Stimulated activated CD4-positive, alpha-beta T cell treated with anti-CD3 and anti-CD28 coated beads, Interleukin-1b, Interleukin-23, amount 100 ng/mL, for 1 hour (primary cell): ENCODE data around the gene TGFA.

Experiments
- DNase-seq, 2 donors: peaks; one replicate each; pipeline ENCODE4 v3.0.0-alpha.2; 2020; ENCODE audit warnings: low read depth in 2 of 2

Gene TGFA

DNA sequence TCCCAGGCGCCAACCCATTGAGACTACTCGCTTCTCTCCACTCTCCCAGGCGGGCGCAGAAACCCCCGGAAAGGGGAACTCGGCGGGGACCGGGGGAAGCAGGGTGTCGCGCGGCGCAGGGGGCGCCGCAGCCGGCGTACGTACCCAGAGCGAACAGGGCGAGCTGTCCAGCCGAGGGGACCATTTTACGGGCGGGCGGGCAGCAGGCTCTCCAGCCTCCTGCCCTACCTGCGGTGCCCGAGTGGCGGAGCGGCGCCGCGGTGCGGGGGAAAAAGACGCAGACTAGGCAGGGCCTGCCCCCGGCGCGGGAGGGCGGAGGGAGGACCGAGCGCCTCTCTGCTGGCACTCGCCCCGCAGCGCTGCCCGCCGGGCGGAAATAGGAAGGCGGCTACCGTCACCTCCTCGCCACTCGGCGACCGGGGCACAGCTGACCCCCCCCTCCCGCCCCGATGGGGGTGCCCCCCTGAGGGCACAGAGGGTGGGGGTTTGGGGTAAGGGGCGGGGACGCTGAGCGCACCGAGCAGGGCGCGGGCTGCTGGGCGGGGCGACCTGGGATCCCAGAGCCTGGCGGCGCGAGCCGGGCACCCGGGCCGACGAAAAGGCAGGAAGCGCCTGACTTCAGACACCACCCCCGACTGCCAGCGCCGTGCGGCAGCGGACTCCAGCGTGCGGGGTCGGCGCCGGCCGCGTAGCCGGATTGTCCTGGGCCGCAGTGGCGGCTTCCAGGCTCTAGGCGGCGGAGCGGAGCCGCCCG is at the start of gene TGFA:
Gene TGFA (minus strand): TSS at position 243 of the 754 bp plus-strand sequence. CDS start 59 bp downstream, at position 184.
- DNase-seq = peak; percentile 19 to 46

- no peak for DNase-seq
Measured at GRCh38 chr2:70603066-70603465, 49.4 kb upstream of the TGFA start.

GRCh38 chr2:70598197-70598596 is 44.6 kb upstream of the TGFA start:
- no peak for DNase-seq

DNA sequence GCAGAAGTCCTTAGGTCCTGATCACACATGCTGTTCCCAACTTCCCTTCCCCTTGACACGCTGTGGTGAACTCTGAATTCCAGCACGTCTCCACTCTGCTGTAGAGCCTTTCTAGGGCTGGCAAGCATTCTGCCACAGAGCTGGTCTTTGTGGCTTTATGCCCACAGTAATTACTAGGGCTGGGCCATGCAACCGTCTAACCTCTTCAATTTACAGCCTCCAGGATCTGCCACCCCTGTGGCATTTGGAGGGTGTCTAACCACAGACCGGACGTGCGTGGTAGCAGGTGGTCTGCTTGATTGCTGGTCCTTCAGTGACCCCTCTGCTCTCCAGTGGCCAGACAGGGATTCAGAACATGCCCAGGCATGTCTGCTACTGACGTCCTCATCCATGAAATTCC is 43.1 kb upstream of the TGFA start:
- no peak for DNase-seq

DNA sequence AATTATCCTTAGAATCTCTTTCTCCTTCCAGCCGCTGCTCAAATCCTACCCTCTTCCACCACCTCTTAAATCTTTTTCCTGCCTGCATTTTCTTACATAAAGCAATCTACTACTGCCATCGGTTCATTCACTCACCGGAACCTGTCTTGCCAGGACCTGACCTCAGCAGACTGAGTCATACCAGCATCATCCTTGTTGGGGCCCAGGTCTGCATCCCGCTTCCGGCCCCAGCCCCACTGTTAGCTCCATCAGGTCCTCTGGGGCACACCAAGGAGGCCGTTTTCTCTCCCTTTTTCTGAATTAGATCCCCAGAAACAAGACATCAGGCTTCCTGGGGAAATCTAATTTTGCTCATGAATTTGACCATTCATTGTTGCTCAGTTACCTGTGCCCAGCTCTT is 42.7 kb upstream of the TGFA start:
- DNase-seq = no peak

DNA sequence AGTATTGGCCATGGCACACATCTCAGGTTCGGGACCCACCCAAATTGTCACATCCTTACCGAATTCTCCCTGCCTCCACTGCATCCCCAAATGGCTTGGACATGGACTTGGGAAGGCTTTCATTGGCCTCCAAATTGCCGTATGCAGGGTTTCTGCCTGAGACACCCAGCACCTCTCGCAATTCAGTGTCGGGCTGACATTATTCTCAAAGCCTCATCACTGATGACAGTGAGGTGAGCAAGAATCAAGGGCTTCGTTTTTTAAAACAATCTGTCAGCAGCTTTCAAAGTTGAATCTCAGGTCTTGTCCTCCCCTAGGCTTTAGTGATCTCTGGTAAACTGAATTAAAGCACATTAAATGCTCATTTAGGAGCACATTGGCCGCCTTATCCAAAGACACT is 29.5 kb upstream of the TGFA start:
- no peak for DNase-seq

DNA sequence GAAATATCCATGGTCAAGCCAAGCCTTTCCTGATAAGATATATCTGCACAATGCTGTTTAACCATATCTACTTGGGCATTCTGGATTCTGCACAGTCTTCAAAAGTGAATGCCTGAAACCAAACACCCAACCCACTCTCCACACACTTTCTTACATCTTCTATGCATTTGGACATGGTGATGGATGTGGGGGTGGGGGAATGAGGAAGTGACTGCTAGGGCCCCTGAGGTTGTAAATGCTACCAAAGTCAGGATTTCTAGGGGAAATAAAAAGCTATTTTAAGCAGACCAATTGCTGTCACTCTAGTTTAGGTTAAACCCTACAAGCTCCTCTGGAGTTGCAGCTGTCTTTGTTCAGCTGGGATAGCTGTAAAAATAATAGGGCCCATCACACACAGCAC is 26.7 kb upstream of the TGFA start:
- DNase-seq = no peak

GRCh38 chr2:70574618-70575017 is 21.0 kb upstream of the TGFA start:
- DNase-seq = no peak

- DNase-seq = no peak
Measured at GRCh38 chr2:70574109-70574508, 20.5 kb upstream of the TGFA start.

GRCh38 chr2:70570041-70570661 is 16.5 kb upstream of the TGFA start:
- no peak for DNase-seq

DNA sequence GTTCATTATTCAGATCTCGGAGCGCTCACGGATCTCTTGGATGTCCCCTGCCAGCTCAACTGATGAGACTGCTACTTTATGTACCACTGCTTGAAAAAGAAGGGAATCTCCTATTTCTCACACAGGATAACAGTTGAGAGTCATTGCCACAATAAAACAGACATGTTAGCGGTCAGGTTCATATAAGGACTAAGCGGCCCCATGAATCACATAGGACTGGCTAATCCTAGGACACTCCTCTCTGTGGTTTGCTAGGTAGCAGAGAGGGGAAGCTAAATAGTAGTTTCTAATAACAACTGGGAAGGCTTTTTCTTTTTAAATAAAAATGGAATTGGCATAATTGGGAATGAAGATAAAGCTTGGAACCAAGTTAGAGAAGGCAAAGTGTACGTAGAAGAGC is 15.9 kb upstream of the TGFA start:
- DNase-seq = no peak

- DNase-seq = no peak
Measured at GRCh38 chr2:70566906-70567305, 13.3 kb upstream of the TGFA start.

DNA sequence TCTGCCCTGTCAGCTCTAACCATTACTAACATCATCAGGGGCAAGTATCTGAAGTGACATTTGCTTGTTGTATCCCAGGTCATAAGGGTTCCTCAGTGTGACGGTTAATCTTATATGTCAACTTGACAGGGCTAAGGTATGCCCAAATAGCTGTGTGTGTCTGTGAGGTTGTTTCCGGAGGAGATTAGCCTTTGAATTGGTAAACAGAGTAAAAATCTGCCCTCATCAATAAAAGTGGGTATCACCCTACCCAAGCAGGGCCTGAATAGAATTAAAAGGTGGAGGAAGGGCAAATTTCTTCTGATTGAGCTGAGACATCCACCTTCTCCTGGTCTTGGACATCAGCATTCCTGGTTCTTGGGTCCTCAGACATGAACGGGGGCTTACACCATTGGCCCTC is 12.8 kb upstream of the TGFA start:
- DNase-seq = no peak

DNA sequence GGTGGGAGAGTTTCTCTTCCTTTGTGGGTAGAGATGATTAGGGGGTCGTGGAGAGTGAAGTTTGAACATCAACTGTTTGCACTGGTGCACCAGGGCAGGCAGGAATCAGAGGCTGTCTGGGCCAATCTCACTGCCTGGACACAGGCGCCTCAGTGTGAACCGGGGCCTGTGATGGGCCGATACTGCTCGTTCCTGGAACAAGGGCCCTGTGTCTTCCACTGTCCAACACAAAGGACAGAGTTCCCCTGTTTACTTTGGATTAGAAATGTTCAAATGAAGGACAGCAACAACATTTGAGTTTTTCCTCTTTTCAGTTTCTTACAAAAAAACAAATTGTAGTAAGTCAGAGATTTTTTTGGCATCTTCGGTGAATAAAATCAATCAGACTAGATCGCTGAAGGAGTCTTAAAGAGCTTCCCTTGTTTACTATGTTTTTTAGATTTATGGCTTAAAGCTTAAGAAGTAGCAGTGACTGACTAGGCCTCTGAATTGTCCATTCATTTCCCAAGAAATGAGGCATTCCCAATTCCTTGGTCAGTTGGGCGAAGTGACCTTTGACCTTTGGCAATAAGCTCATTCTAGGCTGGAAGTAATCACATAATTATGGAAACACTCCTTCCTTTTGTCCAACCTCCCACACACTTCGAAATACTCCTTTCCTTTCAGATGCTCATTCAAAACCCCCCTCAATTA is 11.6 kb upstream of the TGFA start:
- DNase-seq = no peak

DNA sequence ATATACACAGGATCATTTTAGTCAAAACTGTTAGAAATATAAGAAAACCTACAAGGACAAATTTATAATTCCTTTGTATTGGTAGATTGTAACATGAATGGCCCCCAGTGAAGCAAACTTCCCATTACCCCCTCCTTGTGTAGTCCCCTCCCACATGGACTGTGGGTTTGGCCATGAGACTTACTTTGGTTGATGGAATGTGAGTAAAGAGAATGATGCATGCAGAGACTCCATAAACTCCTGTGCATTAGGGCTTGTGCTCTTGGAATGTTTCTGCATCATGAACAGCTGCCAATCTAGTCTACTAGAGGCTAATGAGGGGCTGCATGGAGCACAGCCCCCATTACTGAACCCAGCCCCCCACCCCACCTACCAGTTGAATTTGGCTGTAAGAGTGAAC is 8.3 kb upstream of the TGFA start:
- DNase-seq = no peak

DNA sequence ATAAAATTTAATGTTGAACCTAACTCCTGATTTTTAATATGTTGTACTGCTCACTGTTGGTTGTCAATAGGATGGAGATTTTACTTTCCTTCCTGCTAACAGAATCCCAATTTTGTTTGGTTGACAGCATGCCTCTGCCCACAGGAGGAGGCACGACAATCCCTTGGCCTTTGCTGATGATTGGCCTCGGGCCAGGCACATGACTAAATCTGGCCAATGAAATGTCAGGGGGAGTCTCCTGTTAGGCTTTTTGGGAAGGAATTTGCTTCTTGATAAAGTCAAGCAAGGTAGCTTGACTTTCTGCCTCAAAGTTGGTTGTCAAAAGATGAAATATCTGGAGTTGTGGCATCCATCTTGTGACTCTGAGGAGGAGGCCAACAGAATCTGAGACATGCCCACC is 6.8 kb upstream of the TGFA start:
- DNase-seq = no peak

- no peak for DNase-seq
Measured at GRCh38 chr2:70560040-70560439, 6.4 kb upstream of the TGFA start.

- DNase-seq = no peak
Measured at GRCh38 chr2:70558195-70558808, 4.7 kb upstream of the TGFA start.

DNA sequence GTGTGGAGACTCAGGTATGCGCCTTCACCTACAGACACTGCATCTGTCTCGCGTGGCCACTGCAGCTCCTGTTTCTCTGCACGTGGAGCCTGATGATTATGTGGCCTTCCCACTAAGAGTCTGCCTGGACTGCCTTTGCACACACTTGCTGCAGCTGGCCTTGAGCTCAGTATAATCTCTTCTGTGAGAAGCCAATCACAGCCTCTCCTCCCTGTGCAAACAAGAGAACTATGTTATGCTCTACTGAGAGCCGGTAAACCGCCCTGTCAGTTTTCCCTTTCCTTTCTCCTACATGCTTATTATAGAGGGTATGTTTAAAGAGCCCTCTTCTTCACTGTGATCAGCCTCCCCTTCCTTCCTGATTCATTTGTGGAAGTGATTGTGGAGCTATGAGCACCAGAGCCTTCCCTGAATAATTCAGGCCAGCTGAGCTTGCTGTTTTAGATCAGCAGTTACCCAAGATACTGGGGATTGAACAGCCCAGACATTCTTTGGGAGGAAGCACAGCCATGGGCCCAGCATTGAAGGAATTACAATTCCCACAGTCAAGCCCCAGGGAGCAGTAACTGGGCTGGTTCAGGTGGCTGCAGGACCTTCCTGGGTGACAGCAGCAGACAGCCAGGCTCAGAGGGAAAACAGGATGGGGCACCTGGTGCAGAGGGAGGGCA is 3.7 kb upstream of the TGFA start:
- DNase-seq = no peak

DNA sequence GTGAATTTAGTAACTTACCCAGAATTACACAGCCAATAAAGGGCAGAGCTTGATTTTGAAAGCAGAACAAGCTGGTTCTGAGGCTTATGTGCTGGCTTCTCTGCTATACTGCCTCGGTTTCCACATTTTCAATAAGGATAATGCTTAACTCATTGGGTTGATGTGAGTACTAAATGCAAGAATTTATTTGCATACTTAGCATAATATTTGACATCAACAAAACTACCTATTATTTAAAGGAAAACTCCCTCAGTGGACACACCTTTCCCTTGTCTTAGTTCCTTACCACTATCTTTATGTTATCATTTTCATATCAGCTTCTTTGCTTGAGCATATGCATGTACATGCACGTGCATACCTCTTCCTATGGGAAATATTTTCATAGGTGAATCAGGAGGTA is 3.0 kb upstream of the TGFA start:
- DNase-seq = no peak

DNA sequence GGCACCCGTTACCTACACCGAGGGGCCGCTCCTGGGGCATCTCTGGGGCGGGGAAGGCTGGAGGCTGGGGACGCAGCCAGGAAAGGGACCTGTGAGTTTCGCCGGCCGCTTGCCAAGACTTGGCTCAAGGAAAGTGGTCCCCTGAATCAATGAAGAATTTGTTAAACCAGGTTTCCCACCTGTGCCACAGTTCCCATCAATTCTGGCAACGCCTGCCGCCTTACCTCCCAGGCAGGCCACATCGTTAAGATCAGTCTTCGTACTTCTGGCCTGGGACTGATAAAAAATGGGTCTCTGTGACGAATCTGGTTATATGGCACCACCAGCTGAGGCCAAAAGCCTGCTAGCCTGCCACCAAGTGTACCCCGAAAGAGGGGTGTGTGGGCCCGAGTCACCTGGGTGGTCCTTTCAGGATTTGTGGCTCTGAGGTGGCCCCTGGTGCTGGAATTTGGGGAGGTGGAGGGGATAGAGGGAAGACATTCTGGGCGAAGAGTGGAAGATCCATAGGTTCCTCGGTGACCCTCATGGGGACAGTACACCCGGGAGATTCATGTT is 789 bp upstream of the TGFA start:
- DNase-seq = no peak

DNA sequence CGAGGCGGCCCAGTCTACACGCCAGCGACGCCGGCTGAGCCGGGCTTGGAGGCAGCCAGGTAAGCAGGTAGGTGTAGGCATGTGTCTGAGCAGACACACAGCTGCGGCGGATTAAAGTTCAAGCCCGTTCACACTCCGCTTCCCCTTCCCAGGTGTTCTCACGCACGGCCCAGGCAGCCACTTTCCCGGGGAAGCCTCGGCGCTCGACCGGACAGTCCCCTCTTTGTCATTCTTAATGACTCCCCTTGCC is 367 bp downstream of the TGFA start:
- no peak for DNase-seq
